ENCODE measurements around the gene TAF11L13.

The TAF11L13 gene

GRCh38 chr5:17680737-17681136 lies 48.8 kb downstream of the TAF11L13 start:
- DNase-seq = no peak
